Measurements from ENCODE around the gene ING2. TPM values are rescaled to one million over a fixed set of nuclear protein-coding genes. Genes with fewer than 3 reads are reported as not detected.

ING2 gene
- total RNA-seq, 1 donor from 2014 or later, result 16.5 TPM

DNA sequence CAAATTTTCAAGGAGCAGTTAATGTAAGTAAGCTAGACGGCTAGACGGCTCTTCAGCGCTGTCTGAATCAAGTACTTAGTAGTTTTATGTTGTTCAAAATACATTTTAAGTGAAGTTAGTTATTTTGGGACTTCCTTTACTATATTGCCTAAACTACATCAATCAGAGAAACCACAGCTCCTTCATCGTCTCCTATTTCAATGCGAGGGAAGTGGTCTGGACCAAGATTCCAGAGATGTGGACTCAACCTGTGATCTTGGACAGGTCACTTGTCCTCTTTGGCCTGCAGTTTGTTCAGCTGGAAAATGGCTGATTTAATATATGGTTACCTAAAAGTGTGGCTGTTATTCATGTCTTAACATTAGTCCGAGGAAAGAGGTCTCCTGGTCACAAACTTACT, 10.6 kb downstream of the ING2 start:
- H3K36me3 Mint-ChIP-seq, result peaks cover 24% of the 10 kb centered on the region
- TF ChIP-seq, protein P1, sequence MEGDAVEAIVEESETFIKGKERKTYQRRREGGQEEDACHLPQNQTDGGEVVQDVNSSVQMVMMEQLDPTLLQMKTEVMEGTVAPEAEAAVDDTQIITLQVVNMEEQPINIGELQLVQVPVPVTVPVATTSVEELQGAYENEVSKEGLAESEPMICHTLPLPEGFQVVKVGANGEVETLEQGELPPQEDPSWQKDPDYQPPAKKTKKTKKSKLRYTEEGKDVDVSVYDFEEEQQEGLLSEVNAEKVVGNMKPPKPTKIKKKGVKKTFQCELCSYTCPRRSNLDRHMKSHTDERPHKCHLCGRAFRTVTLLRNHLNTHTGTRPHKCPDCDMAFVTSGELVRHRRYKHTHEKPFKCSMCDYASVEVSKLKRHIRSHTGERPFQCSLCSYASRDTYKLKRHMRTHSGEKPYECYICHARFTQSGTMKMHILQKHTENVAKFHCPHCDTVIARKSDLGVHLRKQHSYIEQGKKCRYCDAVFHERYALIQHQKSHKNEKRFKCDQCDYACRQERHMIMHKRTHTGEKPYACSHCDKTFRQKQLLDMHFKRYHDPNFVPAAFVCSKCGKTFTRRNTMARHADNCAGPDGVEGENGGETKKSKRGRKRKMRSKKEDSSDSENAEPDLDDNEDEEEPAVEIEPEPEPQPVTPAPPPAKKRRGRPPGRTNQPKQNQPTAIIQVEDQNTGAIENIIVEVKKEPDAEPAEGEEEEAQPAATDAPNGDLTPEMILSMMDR (conservative IDR thresholded peaks at IDR 0.05), result no peak
- H3K4me3 Mint-ChIP-seq, result no peak overlapping the region
- DNase-seq (ENCODE audit: extremely low spot score, unreplicated experiment), result no peak
- no peaks in the 10 kb centered on the region for H3K27me3 Mint-ChIP-seq
- no peak overlapping the region for H3K27ac Mint-ChIP-seq
- H3K4me1 Mint-ChIP-seq (ENCODE audit: unreplicated experiment), result no peaks in the 10 kb centered on the region
- H3K9me3 Mint-ChIP-seq, result no peaks in the 10 kb centered on the region

DNA sequence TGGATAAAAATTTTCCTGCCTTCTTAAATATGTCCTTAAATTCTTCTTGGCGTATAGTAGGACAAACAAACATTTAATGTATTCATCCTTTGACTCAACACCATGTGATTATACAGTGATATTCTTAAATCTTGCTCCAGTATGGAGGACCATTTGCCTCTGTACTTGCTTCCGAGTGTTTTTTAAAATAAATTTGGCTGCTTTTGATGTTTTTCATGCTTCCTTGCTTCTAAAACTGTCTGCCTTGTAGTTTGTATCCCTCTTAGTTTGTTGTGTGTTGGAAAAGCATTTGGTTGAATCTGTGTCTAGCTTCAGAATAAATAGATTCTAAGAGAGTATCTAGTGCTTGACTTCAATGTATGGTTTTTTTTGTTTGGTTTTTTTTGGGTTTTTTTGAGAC, 12.3 kb downstream of the ING2 start:
- H3K9me3 Mint-ChIP-seq, result no peaks in the 10 kb centered on the region
- no peak overlapping the region for H3K27ac Mint-ChIP-seq
- no peak for DNase-seq (ENCODE audit: extremely low spot score, unreplicated experiment)
- H3K27me3 Mint-ChIP-seq, result peaks cover 3% of the 10 kb centered on the region
- H3K36me3 Mint-ChIP-seq, result peaks cover 14% of the 10 kb centered on the region
- TF ChIP-seq, protein P1 (conservative IDR thresholded peaks at IDR 0.05), result no peak
- no peaks in the 10 kb centered on the region for H3K4me1 Mint-ChIP-seq (ENCODE audit: unreplicated experiment)
- H3K4me3 Mint-ChIP-seq, result no peak overlapping the region

DNA sequence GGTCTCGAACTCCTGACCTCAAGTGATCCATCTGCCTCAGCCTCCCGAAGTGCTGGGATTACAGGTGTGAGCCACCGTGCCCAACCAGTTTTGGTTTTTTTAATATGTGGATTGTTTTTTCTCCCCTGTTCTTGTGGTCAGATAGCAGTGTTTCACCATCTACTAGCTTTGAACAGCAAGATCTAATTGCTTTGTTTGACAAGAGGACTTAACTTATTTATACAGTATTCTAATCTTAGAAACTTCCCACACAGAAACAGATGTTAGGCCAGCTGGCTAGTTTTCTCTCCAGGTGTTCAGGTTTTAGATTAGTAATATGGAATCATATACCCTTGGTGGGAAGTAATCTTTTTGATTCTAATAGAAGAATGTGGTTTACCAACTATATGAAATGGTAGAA, 12.9 kb downstream of the ING2 start:
- Mint-ChIP-seq H3K9me3 (no peaks in the 10 kb centered on the region), H3K36me3 (peaks cover 9% of the 10 kb centered on the region), H3K27ac (no peak overlapping the region), H3K4me3 (no peak overlapping the region), H3K27me3 (peaks cover 3% of the 10 kb centered on the region), H3K4me1 (ENCODE audit: unreplicated experiment) (no peaks in the 10 kb centered on the region)
- TF ChIP-seq, protein P1 (conservative IDR thresholded peaks at IDR 0.05), result no peak
- DNase-seq (ENCODE audit: extremely low spot score, unreplicated experiment), result no peak

DNA sequence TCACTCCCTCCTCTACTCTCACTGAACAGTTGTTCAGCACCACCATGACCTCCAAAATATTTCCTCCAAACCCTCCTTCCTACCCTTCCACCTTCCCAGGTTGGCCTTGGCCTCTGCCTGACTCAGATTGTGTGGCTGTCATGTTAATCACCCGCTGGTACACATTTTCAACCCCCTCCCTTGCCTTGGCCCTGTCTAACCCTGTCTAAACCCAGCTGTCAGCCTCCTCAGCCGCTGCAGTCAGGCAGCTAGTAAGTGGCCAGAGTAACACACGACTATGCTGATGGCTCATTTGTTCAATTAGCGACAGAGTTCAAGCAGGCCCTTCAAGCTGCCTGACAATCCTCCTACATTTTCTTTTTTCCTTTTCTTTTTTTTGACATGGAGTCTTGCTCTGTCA, 18.0 kb downstream of the ING2 start:
- peaks cover 6% of the 10 kb centered on the region for H3K27me3 Mint-ChIP-seq
- H3K36me3 Mint-ChIP-seq, result no peaks in the 10 kb centered on the region
- no peaks in the 10 kb centered on the region for H3K4me1 Mint-ChIP-seq (ENCODE audit: unreplicated experiment)
- H3K9me3 Mint-ChIP-seq, result peaks cover 5% of the 10 kb centered on the region
- peak overlapping the region; percentile 56 for H3K27ac Mint-ChIP-seq
- TF ChIP-seq, protein P1 (conservative IDR thresholded peaks at IDR 0.05), result no peak
- no peak overlapping the region for H3K4me3 Mint-ChIP-seq
- no peak for DNase-seq (ENCODE audit: extremely low spot score, unreplicated experiment)

DNA sequence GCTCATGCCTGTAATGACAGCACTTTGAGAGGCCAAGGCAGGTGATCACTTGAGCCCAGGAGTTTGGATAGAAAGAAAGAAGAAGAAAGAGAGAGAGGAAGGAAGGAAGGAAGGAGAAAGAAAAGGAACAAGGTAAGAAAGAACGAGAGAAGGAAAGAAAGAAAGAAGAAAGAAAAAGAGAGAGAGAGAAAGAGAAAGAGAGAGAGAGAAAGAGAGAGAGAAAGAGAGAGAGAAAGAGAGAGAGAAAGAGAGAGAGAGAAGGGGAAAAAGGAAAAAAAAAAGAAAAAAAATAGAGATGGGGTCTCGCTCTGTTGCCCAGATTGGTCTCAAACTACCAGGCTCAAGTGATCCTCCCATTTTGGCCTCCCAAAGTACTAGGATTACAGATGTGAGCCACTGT, 22.5 kb downstream of the ING2 start:
- H3K27me3 Mint-ChIP-seq, result peaks cover 7% of the 10 kb centered on the region
- TF ChIP-seq, protein P1 (conservative IDR thresholded peaks at IDR 0.05), result no peak
- no peak overlapping the region for H3K4me3 Mint-ChIP-seq
- no peaks in the 10 kb centered on the region for H3K36me3 Mint-ChIP-seq
- H3K27ac Mint-ChIP-seq, result no peak overlapping the region
- H3K4me1 Mint-ChIP-seq (ENCODE audit: unreplicated experiment), result no peaks in the 10 kb centered on the region
- no peak for DNase-seq (ENCODE audit: extremely low spot score, unreplicated experiment)
- H3K9me3 Mint-ChIP-seq, result peaks cover 5% of the 10 kb centered on the region

DNA sequence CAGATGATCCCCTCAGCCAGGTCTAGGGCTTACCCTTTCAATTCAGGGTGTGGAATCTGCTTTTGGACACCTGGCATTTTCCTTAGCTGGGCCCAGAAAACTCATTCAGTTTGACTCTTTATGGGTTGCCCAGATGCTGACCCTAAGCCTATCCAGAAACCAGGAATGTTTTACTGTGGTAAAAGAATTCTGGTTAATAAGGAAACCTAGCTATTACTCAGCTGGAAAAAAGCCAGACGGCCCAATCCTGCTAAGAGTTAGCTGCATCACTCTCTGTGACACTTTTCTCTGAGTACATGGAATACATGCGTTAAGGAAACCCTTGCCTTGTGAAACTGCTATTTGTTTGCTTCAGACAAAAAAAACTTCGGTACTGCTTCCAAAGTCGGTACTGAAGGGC, 28.0 kb downstream of the ING2 start:
- Mint-ChIP-seq H3K36me3 (no peaks in the 10 kb centered on the region), H3K9me3 (no peaks in the 10 kb centered on the region)
- DNase-seq (ENCODE audit: extremely low spot score, unreplicated experiment), result no peak

More for the DNA sequence above, 28.0 kb downstream of the ING2 start:
- TF ChIP-seq, protein P1 (conservative IDR thresholded peaks at IDR 0.05), result no peak
- Mint-ChIP-seq H3K27ac (no peak overlapping the region), H3K27me3 (peaks cover 4% of the 10 kb centered on the region), H3K4me3 (no peak overlapping the region), H3K4me1 (ENCODE audit: unreplicated experiment) (no peaks in the 10 kb centered on the region)

Measured in type B pancreatic cell (in vitro differentiated cells).